ENCODE results near the gene FBXO17. TPM values are rescaled to one million over a fixed set of nuclear protein-coding genes. Genes with fewer than 3 reads are reported as not detected.
"Not testable (repeated sequence)": the region's sequence is repeated elsewhere in the genome, so short reads cannot be mapped to it uniquely, and the experiment has no call there.

Gene FBXO17
- polyA plus RNA-seq, 2 of the 4 experiments (the other 2 are of a cell fraction), result 68.1 to 112 TPM

DNA sequence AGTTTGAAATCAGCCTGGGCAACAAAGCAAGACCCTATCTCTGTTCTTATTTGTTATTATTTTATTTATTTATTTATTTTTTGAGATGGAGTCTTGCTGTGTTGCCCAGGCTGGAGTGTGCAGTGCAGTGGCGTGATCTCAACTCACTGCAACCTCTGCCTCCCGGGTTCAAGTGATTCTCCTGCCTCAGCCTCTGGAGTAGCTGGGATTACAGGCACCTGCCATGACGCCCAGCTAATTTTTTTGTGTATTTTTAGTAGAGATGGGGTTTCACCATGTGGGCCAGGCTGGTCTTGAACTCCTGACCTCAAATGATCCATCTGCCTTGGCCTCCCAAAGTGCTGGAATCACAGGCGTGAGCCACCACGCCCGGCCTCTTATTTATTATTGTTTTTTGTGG, 12.2 kb upstream of the FBXO17 start:
- DNase-seq (ENCODE audit: low read depth in 1 of 2, low spot score in 1 of 2); H3K4me3 ChIP-seq; H3K4me2 ChIP-seq; POLR2A ChIA-PET; H3K27ac ChIP-seq; H3K9me3 ChIP-seq; FAIRE-seq; ATAC-seq: not testable (repeated sequence)
- 78% methylated on average over 6 of the region's 6 CpGs for WGBS (ENCODE audit: missing lambda C conversion rate)
- peaks cover 28% of the 10 kb centered on the region for H3K4me1 ChIP-seq
- CTCF ChIA-PET, result interaction anchor here (1.7 to 7.3 kb wide), 4 partner anchors 9 to 65 kb away, joined by 4 to 137 read pairs (median 25); partner anchors contain the start of gene FBXO17

DNA sequence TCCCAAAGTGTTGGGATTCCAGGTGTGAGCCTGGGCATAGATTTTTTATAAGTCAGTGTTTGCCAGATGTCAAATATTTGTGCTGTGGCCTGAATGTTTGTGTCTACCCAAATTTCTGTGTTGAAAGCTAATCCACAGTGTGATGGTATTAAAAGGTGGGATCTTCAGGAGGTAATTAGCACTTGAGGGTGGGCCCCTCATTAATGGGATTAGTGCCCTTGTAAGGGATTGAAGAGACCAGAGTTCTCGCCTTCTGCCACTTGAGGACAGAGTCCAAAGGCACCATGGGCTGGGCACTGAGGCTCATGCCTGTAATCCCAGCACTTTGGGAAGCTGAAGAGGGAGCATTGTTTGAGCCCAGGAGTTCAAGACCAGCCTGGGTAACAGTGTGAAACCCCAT, 9.7 kb upstream of the FBXO17 start:
- no peak overlapping the region for H3K27ac ChIP-seq
- DNase-seq (ENCODE audit: low read depth in 1 of 2, low spot score in 1 of 2), result no peak
- no peak for ATAC-seq
- no peak overlapping the region for H3K4me3 ChIP-seq
- TF ChIP-seq NFE2L2 (conservative IDR thresholded peaks at IDR 0.05; ENCODE audit: low read length) (no peak), MAZ (IDR thresholded peaks at IDR 0.05; ENCODE audit: borderline replicate concordance, low read depth, low read length) (no peak), CHD2 (IDR thresholded peaks at IDR 0.05; ENCODE audit: low read length, partially characterized antibody) (no peak), FOXS1 (CRISPR knock-in tag; IDR thresholded peaks at IDR 0.05) (no peak), TP53 (CRISPR knock-in tag; IDR thresholded peaks at IDR 0.05) (no peak), FOSL2 (IDR thresholded peaks at IDR 0.05) (no peak), FOSL2 (CRISPR knock-in tag; IDR thresholded peaks at IDR 0.05) (no peak), GATA3 (IDR thresholded peaks at IDR 0.05; ENCODE audit: borderline replicate concordance) (no peak), EP300 (IDR thresholded peaks at IDR 0.05) (no peak), SREBF2 (IDR thresholded peaks at IDR 0.05) (no peak), SMC3 (IDR thresholded peaks at IDR 0.05) (no peak), ZFP36 (IDR thresholded peaks at IDR 0.05; ENCODE audit: borderline replicate concordance, partially characterized antibody) (no peak), HDAC2 (IDR thresholded peaks at IDR 0.05) (no peak), CBX2 (IDR thresholded peaks at IDR 0.05; ENCODE audit: borderline replicate concordance, low read depth) (no peak), RARB (CRISPR knock-in tag; IDR thresholded peaks at IDR 0.05) (no peak), KDM1A (IDR thresholded peaks at IDR 0.05; ENCODE audit: low read depth) (no peak), POLR2A (IDR thresholded peaks at IDR 0.05; ENCODE audit: low read length) (no peak), PHF8 (IDR thresholded peaks at IDR 0.05; ENCODE audit: borderline replicate concordance, low read depth) (no peak), FOSB (CRISPR knock-in tag; IDR thresholded peaks at IDR 0.05) (no peak), MYC (IDR thresholded peaks at IDR 0.05; ENCODE audit: borderline replicate concordance, low read length) (no peak)
- TF ChIP-seq, protein P1, sequence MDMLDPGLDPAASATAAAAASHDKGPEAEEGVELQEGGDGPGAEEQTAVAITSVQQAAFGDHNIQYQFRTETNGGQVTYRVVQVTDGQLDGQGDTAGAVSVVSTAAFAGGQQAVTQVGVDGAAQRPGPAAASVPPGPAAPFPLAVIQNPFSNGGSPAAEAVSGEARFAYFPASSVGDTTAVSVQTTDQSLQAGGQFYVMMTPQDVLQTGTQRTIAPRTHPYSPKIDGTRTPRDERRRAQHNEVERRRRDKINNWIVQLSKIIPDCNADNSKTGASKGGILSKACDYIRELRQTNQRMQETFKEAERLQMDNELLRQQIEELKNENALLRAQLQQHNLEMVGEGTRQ (IDR thresholded peaks at IDR 0.05), result no peak
- H3K4me1 ChIP-seq, result peaks cover 13% of the 10 kb centered on the region
- WGBS (ENCODE audit: missing lambda C conversion rate), result 67% methylated on average over 1 of the region's 1 CpG
- CTCF ChIA-PET, result interaction anchor here (3.3 to 12.4 kb wide), 2 partner anchors 9 to 24 kb away, joined by 31 to 344 read pairs; partner anchors contain the start of gene FBXO17
- FAIRE-seq, result no peak
- peaks cover 6% of the 10 kb centered on the region; the same call in 2 of the 3 replicates for H3K9me3 ChIP-seq
- POLR2A ChIA-PET, result no interaction called here
- no peak overlapping the region for H3K4me2 ChIP-seq

DNA sequence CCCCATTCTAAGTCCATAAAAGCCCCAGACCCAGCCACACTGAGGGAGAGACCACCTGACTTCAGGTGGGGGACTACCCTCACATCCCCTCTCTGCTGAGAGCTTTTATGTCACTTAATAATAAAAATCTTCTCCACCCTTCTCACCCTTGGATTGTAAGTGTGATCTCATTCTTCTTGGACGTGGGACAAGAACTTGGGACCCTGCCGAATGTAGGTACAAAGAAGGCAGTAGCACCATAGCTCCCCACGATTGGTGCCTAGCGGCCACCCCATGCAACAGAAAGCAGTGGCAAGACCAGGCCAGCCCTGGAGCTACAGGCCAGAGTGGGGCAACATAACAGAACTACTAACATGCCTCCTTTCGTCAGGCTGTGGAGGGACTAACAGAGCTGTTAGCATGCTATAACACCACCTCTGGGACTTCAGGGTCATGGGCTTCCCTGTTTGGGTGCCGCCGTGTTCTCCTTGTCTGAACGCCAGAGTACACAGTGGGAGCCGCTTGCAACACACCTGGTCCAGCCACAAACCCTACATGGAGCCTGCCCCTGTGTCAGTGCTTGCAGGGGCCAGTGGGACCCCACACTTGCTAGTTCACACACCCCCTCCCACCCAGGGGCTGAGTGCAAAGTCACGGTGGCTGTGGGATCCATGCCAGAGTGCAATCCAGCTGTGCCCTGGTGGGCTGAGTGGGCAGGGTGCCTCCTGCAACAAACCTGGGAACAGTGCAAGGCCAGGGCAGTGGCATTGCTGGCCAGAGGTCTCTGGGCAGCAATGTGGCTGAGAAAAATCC, 5.2 kb upstream of the FBXO17 start:
- peaks cover 6% of the 10 kb centered on the region; the same call in 2 of the 3 replicates for H3K9me3 ChIP-seq
- 85% methylated on average over 10 of the region's 10 CpGs for WGBS (ENCODE audit: missing lambda C conversion rate)
- H3K27ac ChIP-seq, result no peak overlapping the region
- TF ChIP-seq, protein P2, sequence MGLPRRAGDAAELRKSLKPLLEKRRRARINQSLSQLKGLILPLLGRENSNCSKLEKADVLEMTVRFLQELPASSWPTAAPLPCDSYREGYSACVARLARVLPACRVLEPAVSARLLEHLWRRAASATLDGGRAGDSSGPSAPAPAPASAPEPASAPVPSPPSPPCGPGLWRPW (IDR thresholded peaks at IDR 0.05), result no peak
- TF ChIP-seq RCOR1 (IDR thresholded peaks at IDR 0.05; ENCODE audit: low read depth, low read length), result no peak
- TF ChIP-seq CHD4 (IDR thresholded peaks at IDR 0.05; ENCODE audit: borderline replicate concordance), result no peak
- no peak for TF ChIP-seq ZC3H11A (IDR thresholded peaks at IDR 0.05)
- no peak for TF ChIP-seq NFE2L2 (conservative IDR thresholded peaks at IDR 0.05; ENCODE audit: low read length)
- no peak for TF ChIP-seq CHD2 (IDR thresholded peaks at IDR 0.05; ENCODE audit: low read length, partially characterized antibody)
- TF ChIP-seq, protein P3, sequence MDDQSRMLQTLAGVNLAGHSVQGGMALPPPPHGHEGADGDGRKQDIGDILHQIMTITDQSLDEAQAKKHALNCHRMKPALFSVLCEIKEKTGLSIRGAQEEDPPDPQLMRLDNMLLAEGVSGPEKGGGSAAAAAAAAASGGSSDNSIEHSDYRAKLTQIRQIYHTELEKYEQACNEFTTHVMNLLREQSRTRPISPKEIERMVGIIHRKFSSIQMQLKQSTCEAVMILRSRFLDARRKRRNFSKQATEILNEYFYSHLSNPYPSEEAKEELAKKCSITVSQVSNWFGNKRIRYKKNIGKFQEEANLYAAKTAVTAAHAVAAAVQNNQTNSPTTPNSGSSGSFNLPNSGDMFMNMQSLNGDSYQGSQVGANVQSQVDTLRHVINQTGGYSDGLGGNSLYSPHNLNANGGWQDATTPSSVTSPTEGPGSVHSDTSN (IDR thresholded peaks at IDR 0.05), result no peak
- TF ChIP-seq HOXB5 (CRISPR knock-in tag; IDR thresholded peaks at IDR 0.05), result no peak
- TF ChIP-seq EP300 (IDR thresholded peaks at IDR 0.05), result no peak
- TF ChIP-seq KDM1A (IDR thresholded peaks at IDR 0.05; ENCODE audit: low read depth), result no peak
- TF ChIP-seq, protein P4, sequence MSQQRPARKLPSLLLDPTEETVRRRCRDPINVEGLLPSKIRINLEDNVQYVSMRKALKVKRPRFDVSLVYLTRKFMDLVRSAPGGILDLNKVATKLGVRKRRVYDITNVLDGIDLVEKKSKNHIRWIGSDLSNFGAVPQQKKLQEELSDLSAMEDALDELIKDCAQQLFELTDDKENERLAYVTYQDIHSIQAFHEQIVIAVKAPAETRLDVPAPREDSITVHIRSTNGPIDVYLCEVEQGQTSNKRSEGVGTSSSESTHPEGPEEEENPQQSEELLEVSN (IDR thresholded peaks at IDR 0.05; ENCODE audit: borderline replicate concordance, low read depth), result no peak
- no peak for TF ChIP-seq MAZ (IDR thresholded peaks at IDR 0.05; ENCODE audit: borderline replicate concordance, low read depth, low read length)
- no peak for TF ChIP-seq EHF (CRISPR knock-in tag; IDR thresholded peaks at IDR 0.05)
- TF ChIP-seq BHLHE40 (IDR thresholded peaks at IDR 0.05; ENCODE audit: low read depth, low read length), result no peak
- no peak for TF ChIP-seq CEBPB (IDR thresholded peaks at IDR 0.05)
- TF ChIP-seq, protein P5, sequence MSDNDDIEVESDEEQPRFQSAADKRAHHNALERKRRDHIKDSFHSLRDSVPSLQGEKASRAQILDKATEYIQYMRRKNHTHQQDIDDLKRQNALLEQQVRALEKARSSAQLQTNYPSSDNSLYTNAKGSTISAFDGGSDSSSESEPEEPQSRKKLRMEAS (IDR thresholded peaks at IDR 0.05), result no peak
- TF ChIP-seq JUN (IDR thresholded peaks at IDR 0.05), result no peak
- no peak overlapping the region for H3K4me2 ChIP-seq
- H3K4me3 ChIP-seq, result no peak overlapping the region
- FAIRE-seq (no peak), ATAC-seq (no peak), DNase-seq (ENCODE audit: low read depth in 1 of 2, low spot score in 1 of 2) (no peak)
- ChIA-PET CTCF (interaction anchor here (0.6 to 12.4 kb wide), 11 partner anchors 10 to 316 kb away, joined by 3 to 344 read pairs (median 6); partner anchors contain the start of genes FBXO27, MRPS12 and SARS2), POLR2A (no interaction called here)
- H3K4me1 ChIP-seq, result peaks cover 22% of the 10 kb centered on the region
